Upper lobe of left lung (tissue), 6 donors: ENCODE results near the gene MAPK11. TPM values are rescaled to one million over a fixed set of nuclear protein-coding genes. Genes with fewer than 3 reads are reported as not detected.

Experiments used
- ATAC-seq, 2 donors: fragments of 200-7000 bp; cut with Tn5 transposase; one replicate each; pipeline ENCODE4 v1.9.1; 2022; ENCODE audit warnings: mild to moderate bottlenecking in 2 of 2, moderate library complexity in 2 of 2; ENCODE audit not compliant: low FRiP score in 2 of 2
- DNase-seq, 2 donors: peaks; one replicate each; pipeline ENCODE4 v3.0.0-alpha.2; 2019 to 2020
- H3K27ac ChIP-seq, 4 donors: fragments of 200-600 bp; sonication (generic); one replicate each; pipeline ENCODE4 v1.5.1; 2016 to 2019
- H3K27me3 ChIP-seq, 4 donors: fragments of 200-600 bp; sonication (generic); one replicate each; pipeline ENCODE4 v1.5.1; 2017 to 2019
- H3K36me3 ChIP-seq, 4 donors: fragments of 200-600 bp; sonication (generic); one replicate each; pipeline ENCODE4 v1.5.1; 2016 to 2019
- H3K4me1 ChIP-seq, 4 donors: fragments of 200-600 bp; sonication (generic); one replicate each; pipeline ENCODE4 v1.5.1; 2018 to 2019
- H3K4me3 ChIP-seq, 4 donors: fragments of 200-600 bp; sonication (generic); one replicate each; pipeline ENCODE4 v1.5.1; 2017 to 2019; ENCODE audit warnings: mild to moderate bottlenecking in 2 of 4, moderate library complexity in 1 of 4
- H3K9me3 ChIP-seq, 4 donors: fragments of 200-600 bp; sonication (generic); one replicate each; pipeline ENCODE4 v1.5.1; 2018 to 2019
- CTCF ChIP-seq, 6 experiments: fragments of 450-650 bp in 4 of 6; fragments of 200-600 bp in 2 of 6; sonication (generic) in 2 of 6; IDR thresholded peaks; one replicate each; pipeline ENCODE4 v1.5.1; 2016 to 2019; ENCODE audit warnings: antibody characterized with exemption in 6 of 6
- EP300 ChIP-seq, 4 donors: sonication (generic); formaldehyde crosslinking; IDR thresholded peaks; one replicate each; pipeline ENCODE4 v1.5.1; 2017; ENCODE audit warnings: antibody characterized with exemption in 4 of 4, control low read depth in 2 of 4
- POLR2A ChIP-seq, 4 donors: fragments of 450-650 bp; IDR thresholded peaks; one replicate each; pipeline ENCODE4 v1.5.1; 2016 to 2017; ENCODE audit warnings: antibody characterized with exemption in 4 of 4, mild to moderate bottlenecking in 2 of 4
- POLR2AphosphoS5 ChIP-seq, 2 donors: sonication (generic); formaldehyde crosslinking; IDR thresholded peaks; one replicate each; pipeline ENCODE4 v1.5.1; 2017; ENCODE audit warnings: antibody characterized with exemption in 2 of 2
- WGBS, 2 donors: methylation state at CpG; one replicate each; pipeline ENCODE4 v1.1.5; 2017 to 2018; 5-methylcytosine and 5-hydroxymethylcytosine counted together
- total RNA-seq, 6 donors: library from RNA; depleted of rRNA in 4 of 6; stranded (reverse); fragments of >200 nt in 4 of 6; gene quantifications; one replicate each; pipeline versions ENCODE4 v1.1.0 to v1.2.1, GENCODE V29; 2016 to 2021
- donor health status: DM: no; HTN: no; CAD: no; lungs with moderate emphysema.
- donor health status: DM: no; HTN: yes; CAD: no; lungs with severe emphysema.

The MAPK11 gene
- total RNA-seq, 6 donors from 2014 or later, result 3.1 to 27.3 (median 8.6) TPM

- 90 to 93% methylated on average over 11 to 28 of the region's 37 CpGs for WGBS, 2 donors
- H3K36me3 ChIP-seq, result peaks cover 34 to 58% (median 50%) of the 10 kb centered on the region in 4 donors
- peaks cover 32 to 60% (median 37%) of the 10 kb centered on the region in 4 donors for H3K4me1 ChIP-seq
Measured at GRCh38 chr22:50289942-50290630, 19.9 kb upstream of the MAPK11 start.

GRCh38 chr22:50289151-50289941 lies 19.2 kb upstream of the MAPK11 start:
- DNase-seq, result peak in 1 of 2 donors; percentile 84
- no peak overlapping the region for H3K27ac ChIP-seq

More at GRCh38 chr22:50289942-50290630, 19.9 kb upstream of the MAPK11 start:
- Histone ChIP-seq H3K4me3 (no peak overlapping the region), H3K27ac (peak overlapping the region in 2 of 4 donors; percentile 13 to 94), H3K9me3 (no peaks in the 10 kb centered on the region), H3K27me3 (no peaks in the 10 kb centered on the region)
- DNase-seq (no peak), ATAC-seq (no peak)
- TF ChIP-seq POLR2AphosphoS5 (IDR thresholded peaks at IDR 0.05), result no peak
- TF ChIP-seq CTCF (IDR thresholded peaks at IDR 0.05), result no peak
- TF ChIP-seq POLR2A (IDR thresholded peaks at IDR 0.05), result no peak
- TF ChIP-seq EP300 (IDR thresholded peaks at IDR 0.05), result no peak

GRCh38 chr22:50287731-50288130 lies 17.6 kb upstream of the MAPK11 start:
- ATAC-seq (no peak), DNase-seq (no peak)
- no peaks in the 10 kb centered on the region for H3K27me3 ChIP-seq
- WGBS, 2 donors, result 60 to 98% methylated on average over 1 to 19 of the region's 31 CpGs
- peaks cover 12 to 48% (median 21%) of the 10 kb centered on the region in 4 donors for H3K4me1 ChIP-seq
- peak overlapping the region in 1 of 4 donors; percentile 53 for H3K27ac ChIP-seq
- H3K9me3 ChIP-seq, result no peaks in the 10 kb centered on the region
- H3K36me3 ChIP-seq, result peaks cover 34 to 81% (median 70%) of the 10 kb centered on the region in 4 donors
- H3K4me3 ChIP-seq, result no peak overlapping the region
- no peak for TF ChIP-seq POLR2A (IDR thresholded peaks at IDR 0.05)
- no peak for TF ChIP-seq CTCF (IDR thresholded peaks at IDR 0.05)
- TF ChIP-seq POLR2AphosphoS5 (IDR thresholded peaks at IDR 0.05), result no peak
- TF ChIP-seq EP300 (IDR thresholded peaks at IDR 0.05), result no peak

More at GRCh38 chr22:50289151-50289941, 19.2 kb upstream of the MAPK11 start:
- Histone ChIP-seq H3K4me3 (no peak overlapping the region), H3K9me3 (no peaks in the 10 kb centered on the region), H3K36me3 (peaks cover 34 to 65% (median 54%) of the 10 kb centered on the region in 4 donors), H3K4me1 (peaks cover 27 to 53% (median 31%) of the 10 kb centered on the region in 4 donors), H3K27me3 (no peaks in the 10 kb centered on the region)
- TF ChIP-seq POLR2A (IDR thresholded peaks at IDR 0.05) (no peak), EP300 (IDR thresholded peaks at IDR 0.05) (no peak), CTCF (IDR thresholded peaks at IDR 0.05) (no peak), POLR2AphosphoS5 (IDR thresholded peaks at IDR 0.05) (no peak)
- WGBS, 2 donors, result 92 to 96% methylated on average over 21 to 50 of the region's 57 CpGs
- no peak for ATAC-seq

GRCh38 chr22:50286701-50287318 lies 16.6 kb upstream of the MAPK11 start:
- ATAC-seq, result no peak
- TF ChIP-seq CTCF (IDR thresholded peaks at IDR 0.05) (no peak), EP300 (IDR thresholded peaks at IDR 0.05) (no peak), POLR2AphosphoS5 (IDR thresholded peaks at IDR 0.05) (no peak), POLR2A (IDR thresholded peaks at IDR 0.05) (no peak)
- peaks cover 5 to 48% (median 20%) of the 10 kb centered on the region in 4 donors for H3K4me1 ChIP-seq
- no peaks in the 10 kb centered on the region for H3K27me3 ChIP-seq
- H3K4me3 ChIP-seq, result no peak overlapping the region
- no peaks in the 10 kb centered on the region for H3K9me3 ChIP-seq
- H3K27ac ChIP-seq, result peak overlapping the region in 1 of 4 donors; percentile 49
- H3K36me3 ChIP-seq, result peaks cover 34 to 90% (median 79%) of the 10 kb centered on the region in 4 donors
- WGBS, 2 donors, result 91 to 94% methylated on average over 18 to 34 of the region's 40 CpGs
- DNase-seq, result no peak
